GM21786 (cell line): ENCODE data around the gene TSC22D2.

Experiments used
- ATAC-seq: cut with Tn5 transposase; IDR thresholded peaks from one replicate; pipeline ENCODE4 v1.9.1; 2021; ENCODE audit not compliant: unreplicated experiment

TSC22D2 gene

GRCh38 chr3:150408221-150409124, at the start of gene TSC22D2:
TSC22D2 (plus strand) TSS chr3:150408298; CDS start chr3:150409351, 1,053 bp downstream.
- ATAC-seq: peak; percentile 66

- ATAC-seq: no peak
These were observed 48.7 kb upstream of the TSC22D2 start for GRCh38 chr3:150359381-150359780.

DNA sequence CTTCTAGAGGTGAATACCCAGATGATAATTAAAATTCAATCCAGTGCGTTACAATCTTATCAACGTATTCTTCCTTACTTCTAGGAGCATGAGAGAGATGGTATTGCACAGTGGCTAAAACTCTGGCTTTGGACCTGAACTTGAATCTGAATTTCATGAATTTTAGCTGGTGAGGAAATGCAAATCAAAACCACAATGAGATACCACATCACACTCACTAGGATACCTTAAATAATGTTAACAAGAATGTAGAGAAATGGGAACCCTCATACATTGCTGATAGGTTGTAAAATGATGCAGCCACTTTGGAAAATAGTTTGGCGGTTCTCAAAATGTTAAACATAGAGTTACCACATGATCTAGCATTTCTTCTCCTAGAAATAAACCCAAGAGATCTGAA, 47.1 kb upstream of the TSC22D2 start:
- ATAC-seq: no peak

- no peak for ATAC-seq
These were observed 45.4 kb upstream of the TSC22D2 start for GRCh38 chr3:150362515-150363302.

DNA sequence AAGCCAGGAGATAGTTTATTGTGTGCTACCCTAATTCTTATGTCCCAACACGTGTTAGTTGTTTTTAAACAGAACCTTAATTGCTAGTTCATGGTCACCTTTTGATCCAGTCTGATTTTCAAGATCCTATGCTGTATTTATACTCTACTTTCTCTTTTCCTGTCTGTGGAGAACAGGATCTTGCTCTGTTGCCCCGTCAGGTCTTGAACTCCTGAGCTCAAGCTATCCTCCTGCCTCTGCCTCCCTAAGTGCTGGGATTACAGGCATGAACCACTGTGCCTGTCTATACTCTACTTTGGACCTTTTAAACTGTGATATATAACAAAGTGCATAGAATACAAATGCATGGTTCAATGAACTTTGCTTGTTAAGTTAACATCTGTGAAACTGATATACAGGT, 44.7 kb upstream of the TSC22D2 start:
- ATAC-seq: no peak

DNA sequence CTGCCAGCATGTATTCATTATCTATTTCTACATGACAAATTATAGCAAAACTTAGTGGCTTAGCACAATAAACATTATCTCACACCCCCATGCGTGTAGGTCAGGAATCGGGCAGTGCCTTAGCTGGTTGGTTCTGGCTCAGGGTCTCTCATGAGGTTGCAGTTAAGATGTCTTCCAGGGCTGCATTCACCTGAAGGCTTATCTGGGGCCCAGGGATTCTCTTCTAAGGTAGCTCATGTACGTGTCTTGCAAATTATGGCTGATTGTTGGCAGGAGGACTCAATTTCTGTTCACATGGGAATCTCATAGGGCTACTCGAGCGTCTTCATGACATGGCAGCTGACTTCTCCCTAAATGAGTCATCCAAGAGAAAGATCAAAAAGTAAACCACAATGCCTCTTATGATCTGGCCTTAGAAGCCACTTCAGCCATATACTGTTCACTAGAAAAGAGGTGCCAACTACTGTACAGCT, 42.9 kb upstream of the TSC22D2 start:
- peak; percentile 82 for ATAC-seq

- no peak for ATAC-seq
These were observed 40.3 kb upstream of the TSC22D2 start for GRCh38 chr3:150367757-150368156.

DNA sequence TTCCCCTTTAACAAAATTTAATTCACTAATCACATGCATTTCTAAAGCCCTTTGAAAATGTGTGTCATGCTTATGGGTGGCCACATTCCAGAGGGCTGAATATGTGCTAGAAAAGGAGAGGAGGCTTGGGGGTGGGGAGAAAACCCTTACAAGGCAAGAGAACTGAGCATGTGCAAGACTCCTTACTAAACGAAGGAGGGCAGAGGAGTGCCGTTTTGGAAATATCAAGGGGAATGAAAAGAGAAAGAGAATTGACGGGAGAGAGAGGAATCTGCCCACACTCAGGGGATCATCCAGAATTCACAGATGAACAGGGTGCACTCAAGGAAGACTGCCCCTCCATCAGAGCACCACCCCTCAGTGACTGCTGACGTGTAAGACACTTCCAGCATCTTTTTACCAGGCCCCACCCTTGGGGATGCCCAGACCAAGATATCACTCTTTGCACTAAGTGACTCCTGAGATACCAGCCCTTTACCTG, 37.9 kb upstream of the TSC22D2 start:
- no peak for ATAC-seq

- ATAC-seq: no peak
These were observed 37.1 kb upstream of the TSC22D2 start for GRCh38 chr3:150370999-150371398.

DNA sequence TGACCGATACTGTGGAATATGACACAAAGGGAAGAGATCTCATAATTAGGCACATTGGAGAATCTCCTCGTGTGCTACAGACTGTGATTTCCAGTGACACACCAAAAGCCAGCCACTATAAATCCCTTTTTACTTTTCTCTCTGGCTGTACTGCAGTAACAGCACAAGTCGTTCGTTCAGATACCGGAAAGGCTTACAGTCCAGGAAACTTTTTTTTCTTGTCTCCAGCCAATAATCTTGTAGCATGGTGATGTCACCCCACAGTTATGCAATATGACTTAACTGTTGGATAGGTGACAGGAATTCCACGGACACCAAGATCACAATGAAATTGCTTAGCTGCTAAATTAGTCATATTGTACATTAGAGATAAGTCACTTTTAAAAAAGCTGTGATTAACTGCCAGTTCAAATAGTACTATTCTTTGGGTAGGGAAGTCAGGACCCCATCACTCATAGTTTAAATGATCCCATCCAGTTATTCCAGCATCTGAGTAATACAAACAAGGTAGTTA, 36.3 kb upstream of the TSC22D2 start:
- no peak for ATAC-seq

DNA sequence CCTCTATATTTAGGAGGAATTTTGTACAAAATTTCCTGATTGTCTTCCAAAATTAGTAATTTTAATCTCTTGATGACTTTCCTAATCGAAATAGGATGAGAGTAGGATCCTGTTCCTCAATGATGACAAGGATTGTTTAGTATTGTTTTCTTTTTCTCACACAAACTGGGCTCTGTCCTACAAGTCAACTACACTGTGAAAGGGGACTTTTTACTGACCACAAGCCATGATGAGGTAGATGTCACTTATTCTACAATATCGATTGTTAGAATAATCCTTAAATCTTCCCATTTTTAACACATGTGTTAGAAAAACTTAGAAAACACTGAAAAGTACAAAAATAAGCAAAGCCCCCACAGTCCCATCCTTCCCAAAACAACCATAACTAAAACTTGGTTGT, 35.8 kb upstream of the TSC22D2 start:
- ATAC-seq: no peak

DNA sequence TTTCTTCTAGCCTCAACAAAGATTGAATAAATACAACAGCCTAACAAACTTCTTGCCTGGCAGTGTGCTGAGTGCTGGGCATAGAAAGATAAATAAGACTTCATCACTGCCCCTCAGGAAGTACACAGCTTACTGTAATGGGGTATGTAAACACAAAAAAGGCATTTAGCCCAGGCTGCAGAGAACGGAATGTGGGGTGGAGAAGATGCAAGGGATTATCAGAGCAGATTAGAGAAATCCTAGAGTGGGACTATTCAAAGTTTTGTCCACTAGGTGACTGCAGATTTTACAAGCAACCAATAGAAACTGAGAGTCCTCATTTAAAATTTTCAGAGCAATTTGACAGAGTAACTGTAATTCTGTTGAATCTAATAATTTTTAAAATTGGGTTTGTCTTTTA, 35.4 kb upstream of the TSC22D2 start:
- ATAC-seq: no peak

- no peak for ATAC-seq
These were observed 34.7 kb upstream of the TSC22D2 start for GRCh38 chr3:150373234-150373875.

DNA sequence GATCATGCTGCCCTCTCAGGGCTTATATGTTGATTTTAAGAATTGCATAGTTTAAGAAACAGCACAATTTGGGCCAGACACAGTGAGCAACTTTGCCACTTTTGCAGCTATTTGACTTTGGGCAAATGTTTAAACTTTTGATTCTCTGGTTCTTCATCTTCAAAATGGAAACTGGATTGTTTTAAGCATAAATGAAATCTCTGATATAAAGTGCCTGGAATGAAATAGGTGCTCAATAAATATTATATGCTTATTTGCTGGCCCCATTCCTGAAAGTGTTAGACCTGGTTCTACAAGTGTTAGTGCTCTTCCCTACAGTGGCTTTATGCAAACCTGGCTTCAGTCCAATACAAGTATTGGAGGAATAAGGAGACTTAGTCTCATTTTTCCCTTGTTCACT, 33.1 kb upstream of the TSC22D2 start:
- no peak for ATAC-seq

DNA sequence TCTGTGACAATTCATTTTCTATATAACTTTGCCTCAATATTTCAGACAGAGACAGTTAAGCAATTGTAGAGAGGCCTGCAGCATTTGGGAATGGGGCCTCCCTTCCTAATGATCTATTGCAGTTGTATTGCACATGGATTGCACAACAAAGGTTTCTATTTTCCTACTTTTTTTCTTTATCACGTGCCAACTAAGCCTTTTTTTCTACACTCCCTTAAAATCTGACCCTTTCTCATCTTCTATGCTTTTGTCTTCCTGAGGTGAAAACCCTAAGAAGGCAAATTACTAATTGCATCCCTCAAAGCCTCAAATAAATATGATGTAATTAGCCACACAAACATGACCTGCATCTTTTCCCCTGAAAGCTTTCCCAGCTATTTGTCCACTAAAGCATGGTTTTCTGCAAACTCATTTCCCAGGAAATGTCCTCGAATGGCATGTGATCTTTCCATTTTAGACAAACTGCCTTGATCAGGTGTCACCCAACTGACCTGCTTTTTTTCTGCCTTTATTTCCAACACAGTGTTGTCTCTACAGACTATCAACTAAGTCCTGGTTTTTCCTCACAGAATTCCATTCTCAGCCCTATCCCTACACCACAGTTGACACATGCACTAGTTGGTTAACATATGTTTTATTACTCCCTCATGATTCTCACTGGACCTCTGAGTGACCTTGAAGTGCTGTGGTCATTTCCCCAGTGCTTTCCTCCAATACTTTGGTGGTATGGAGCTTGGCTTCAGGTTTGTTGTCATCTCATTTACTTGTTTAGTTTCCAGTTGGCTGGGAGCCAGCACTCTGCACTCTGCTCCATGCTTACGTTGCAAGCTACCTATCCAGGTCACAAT, 31.9 kb upstream of the TSC22D2 start:
- ATAC-seq: no peak

DNA sequence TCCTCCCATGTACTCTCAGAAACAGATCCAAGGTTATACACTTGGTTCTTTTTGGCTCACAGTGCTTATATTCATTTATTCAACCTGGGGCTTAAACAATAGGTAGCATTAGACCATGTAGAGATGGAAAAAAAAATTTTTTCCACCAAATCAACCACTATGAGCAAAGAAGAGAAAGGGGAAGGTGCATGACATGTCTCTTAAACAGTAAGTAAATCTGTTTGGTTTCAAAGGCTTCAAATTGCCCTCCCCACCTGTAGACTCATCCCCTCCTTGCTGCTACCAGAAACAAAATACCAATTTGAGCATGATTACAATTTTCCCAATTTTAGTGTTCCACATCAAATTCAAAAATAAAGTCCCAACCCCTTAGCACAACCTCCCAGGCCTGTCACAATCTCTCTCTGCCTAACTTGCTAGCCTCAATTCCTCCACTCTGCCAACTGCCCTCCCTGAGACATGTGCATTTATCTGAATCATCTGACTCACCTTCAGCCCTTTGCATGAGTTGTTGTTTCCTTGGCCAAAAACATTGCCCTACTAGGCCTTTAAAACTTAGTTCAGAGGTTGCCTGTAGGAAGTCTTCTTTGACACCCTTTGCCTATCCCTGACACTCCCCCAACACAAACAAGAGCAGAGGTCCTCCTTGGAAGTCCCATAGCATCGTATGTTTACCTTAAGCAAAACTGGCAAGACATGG, 30.3 kb upstream of the TSC22D2 start:
- ATAC-seq: no peak

DNA sequence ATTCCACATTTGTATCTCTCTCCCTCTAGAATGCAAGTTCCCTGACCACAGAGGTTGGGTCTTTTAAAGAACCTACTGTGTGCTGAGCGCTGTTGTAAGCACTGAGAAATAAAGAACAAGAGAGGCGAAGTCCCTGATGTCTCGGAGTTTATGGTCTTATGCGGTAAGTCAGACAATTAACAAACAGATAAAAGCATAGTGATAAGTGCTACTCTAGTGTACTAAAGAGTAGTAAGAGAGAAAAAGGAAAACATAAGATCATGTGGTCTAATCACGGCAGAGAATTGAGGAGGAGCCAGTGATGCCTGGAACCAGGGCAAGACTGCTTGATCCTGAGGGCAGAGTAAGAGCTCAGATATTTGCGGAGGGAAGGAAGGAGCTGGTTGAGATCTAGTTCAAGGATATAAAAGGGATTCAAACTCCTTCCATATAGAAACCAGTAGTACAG, 29.8 kb upstream of the TSC22D2 start:
- no peak for ATAC-seq

- ATAC-seq: no peak
These were observed 28.6 kb upstream of the TSC22D2 start for GRCh38 chr3:150379469-150379868.
